GM10266 (cell line): Measurements from ENCODE around the gene CHRNB2.

Experiments
- DNase-seq: peaks from one replicate; pipeline ENCODE4 v3.0.0; 2012; ENCODE audit errors: extremely low spot score
- CTCF ChIP-seq: IDR thresholded peaks from 2 replicates; pipeline ENCODE4 v1.5.1; 2012; ENCODE audit warnings: mild to moderate bottlenecking, low read depth; ENCODE audit not compliant: control insufficient read depth, insufficient read depth; ENCODE audit errors: missing control alignments

Gene CHRNB2

GRCh38 chr1:154568157-154568815 is 708 bp downstream of the CHRNB2 start:
- DNase-seq, result peak; percentile 47

DNA sequence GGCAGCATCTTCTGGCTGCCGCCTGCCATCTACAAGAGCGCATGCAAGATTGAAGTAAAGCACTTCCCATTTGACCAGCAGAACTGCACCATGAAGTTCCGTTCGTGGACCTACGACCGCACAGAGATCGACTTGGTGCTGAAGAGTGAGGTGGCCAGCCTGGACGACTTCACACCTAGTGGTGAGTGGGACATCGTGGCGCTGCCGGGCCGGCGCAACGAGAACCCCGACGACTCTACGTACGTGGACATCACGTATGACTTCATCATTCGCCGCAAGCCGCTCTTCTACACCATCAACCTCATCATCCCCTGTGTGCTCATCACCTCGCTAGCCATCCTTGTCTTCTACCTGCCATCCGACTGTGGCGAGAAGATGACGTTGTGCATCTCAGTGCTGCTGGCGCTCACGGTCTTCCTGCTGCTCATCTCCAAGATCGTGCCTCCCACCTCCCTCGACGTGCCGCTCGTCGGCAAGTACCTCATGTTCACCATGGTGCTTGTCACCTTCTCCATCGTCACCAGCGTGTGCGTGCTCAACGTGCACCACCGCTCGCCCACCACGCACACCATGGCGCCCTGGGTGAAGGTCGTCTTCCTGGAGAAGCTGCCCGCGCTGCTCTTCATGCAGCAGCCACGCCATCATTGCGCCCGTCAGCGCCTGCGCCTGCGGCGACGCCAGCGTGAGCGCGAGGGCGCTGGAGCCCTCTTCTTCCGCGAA is 3.8 kb downstream of the CHRNB2 start:
- TF ChIP-seq CTCF, result no peak
- no peak for DNase-seq

More at GRCh38 chr1:154568157-154568815, 708 bp downstream of the CHRNB2 start:
- TF ChIP-seq CTCF, result no peak

- no peak for TF ChIP-seq CTCF
- no peak for DNase-seq
These were observed 4.3 kb downstream of the CHRNB2 start for GRCh38 chr1:154571964-154572288.

DNA sequence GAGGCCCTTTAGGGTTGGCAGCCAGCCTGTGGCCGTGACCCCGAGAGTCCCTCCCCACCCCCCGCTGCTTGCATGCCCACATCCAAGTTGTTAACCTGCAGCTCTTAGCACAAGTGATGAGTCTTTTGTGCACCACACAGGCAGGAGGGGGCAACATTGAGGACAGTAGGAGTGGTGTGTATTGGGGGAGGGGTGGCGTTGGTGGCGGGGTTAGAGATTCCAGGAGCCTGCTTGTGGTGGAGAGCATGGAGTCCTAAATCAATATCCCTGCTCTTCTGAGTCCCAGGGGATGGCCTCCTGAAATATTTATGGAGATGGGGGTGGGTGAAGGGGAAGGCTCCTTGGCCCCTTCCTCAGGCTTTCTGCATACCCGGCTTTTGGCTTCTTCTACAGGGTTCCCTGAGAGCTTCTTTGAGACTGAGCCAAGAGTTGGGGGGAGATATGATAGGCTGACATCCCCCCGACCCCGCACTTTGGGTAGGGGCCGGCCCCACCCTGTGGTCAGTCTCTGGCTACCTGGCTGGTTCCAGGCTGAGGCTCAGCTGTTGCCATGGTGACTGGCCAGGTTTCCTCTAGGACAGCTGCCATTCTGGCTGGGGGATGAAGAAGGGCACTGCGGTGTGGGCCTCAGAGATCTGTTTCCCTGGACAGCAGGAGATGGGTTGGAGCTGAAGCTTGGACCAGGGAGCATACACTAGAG is 5.0 kb downstream of the CHRNB2 start:
- TF ChIP-seq CTCF, result no peak
- no peak for DNase-seq

DNA sequence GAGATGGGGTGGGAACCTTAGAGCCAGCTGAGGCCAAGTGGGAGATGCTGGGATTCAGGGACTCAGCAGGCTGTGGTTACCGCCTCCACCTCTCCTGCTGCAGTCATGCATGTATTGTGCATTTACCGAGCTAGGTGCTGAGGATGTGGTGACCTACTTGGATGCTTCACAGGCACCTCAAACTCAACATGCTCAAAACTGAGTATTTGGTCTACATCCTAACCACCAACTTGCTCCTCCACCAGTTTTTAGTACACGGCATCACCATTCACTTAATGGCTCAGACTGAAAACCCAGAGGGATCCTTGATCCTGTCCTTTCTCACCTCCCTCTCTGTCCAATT is 5.6 kb downstream of the CHRNB2 start:
- TF ChIP-seq CTCF, result no peak
- no peak for DNase-seq

DNA sequence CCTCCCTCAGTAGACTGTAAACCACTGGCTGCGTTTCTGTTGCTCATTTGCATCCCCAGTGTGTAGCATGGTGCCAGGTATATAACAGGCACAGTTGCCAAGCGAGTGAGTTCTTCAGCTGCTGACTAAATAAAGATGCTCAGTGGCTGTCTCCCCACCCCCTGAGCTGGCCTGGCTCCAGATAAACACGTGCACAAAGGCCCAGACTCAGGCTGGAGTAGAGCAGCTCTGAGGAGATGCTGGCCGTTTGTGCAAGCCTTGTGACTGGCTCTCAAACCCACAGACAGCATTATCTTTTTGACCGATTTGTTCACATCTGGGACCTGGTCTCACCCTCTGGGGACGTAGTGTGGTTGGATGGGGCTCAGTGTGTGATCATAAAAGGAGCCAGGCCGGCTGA is 7.1 kb downstream of the CHRNB2 start:
- no peak for TF ChIP-seq CTCF
- no peak for DNase-seq

DNA sequence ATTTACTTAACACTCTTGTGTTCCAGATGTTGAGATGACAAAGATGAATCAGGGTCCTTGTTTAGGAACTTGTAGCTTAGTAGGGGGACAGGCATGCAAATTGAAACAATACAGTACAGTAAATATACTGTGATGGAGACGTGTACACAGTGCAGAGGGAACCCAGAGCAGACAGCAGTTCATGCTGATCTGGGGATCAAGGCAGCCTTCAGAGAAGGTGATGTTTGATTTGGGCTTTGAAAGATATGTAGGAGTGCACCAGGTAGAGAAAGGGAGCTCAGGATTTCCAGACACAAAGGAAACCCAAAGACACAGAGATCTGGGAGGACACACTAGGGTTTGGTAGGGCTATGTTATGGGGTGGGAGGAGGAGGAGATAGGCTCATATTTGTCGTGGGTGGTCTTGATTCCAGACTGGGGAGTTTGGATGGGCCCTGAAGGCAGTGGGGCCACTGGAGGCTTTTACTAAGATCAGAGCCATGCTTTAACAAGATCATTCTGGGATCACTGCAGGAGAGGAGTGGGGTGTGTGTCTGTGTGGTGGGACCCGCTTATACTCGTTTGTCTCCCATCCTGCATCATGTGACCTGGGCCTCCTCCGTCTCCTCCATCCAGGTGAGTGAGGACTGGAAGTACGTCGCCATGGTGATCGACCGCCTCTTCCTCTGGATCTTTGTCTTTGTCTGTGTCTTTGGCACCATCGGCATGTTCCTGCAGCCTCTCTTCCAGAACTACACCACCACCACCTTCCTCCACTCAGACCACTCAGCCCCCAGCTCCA is 7.8 kb downstream of the CHRNB2 start:
- no peak for TF ChIP-seq CTCF
- DNase-seq, result no peak
